ENCODE measurements around the gene STOML1. TPM values are rescaled to one million over a fixed set of nuclear protein-coding genes. Genes with fewer than 3 reads are reported as not detected.

STOML1 gene
- polyA plus RNA-seq, 2 of the 4 experiments (the other 2 are of a cell fraction): 4.3 to 4.9 TPM

DNA sequence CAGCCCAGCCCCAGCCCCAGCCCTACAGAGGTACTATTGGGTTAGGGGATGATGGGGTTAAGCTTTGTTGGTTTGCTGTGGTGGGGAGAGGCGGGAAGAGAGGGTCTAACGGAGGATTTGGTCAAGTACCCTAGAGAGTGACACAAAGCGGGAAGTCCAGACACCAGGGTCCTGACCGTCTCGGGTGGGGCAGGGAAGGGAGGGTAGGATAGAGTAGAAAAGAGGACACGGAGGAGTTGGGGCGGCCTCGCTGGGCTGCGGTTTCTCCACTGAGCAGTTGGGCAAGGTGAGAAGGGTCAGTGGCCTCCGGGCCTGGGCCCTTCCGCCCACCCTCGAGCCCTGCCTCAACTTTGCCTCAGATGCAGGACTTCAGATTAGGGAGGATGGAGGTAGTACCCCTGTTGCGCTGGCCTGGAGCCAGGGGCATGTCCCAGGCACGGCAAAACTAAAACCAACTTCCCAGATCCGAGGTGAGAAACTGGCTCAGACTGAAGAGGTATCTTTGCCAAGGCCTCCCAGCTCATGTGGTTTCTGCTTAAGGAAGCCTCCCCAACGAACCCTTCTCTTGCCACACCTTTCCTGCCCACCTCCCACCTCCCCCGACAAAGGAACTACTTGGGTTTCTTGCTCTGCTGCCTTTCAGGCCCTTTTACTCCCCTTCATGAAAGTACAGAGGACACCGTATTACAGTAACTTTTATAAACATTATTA, 3.0 kb upstream of the STOML1 start:
- peak overlapping the region; percentile 87 to 91 for H3K27ac ChIP-seq
- peak; percentile 6 to 14; a peak in 5 of 6 replicates for ATAC-seq
- H3K4me3 ChIP-seq: peak overlapping the region; percentile 98
- CTCF ChIA-PET: interaction anchor here (1.4 to 5.5 kb wide), 4 partner anchors 21 to 59 kb away, joined by 5 to 30 read pairs (median 8); no protein-coding TSS in a partner anchor
- POLR2A ChIA-PET: no interaction called here
- no peaks in the 10 kb centered on the region for H3K9me3 ChIP-seq
- H3K4me2 ChIP-seq: peak overlapping the region; percentile 97
- TF ChIP-seq CBX8 (IDR thresholded peaks at IDR 0.05) (no peak), NFE2L2 (conservative IDR thresholded peaks at IDR 0.05; ENCODE audit: low read length) (no peak), BHLHE40 (IDR thresholded peaks at IDR 0.05; ENCODE audit: low read depth, low read length) (no peak), CHD4 (IDR thresholded peaks at IDR 0.05; ENCODE audit: borderline replicate concordance) (no peak), ZNF302 (CRISPR knock-in tag; IDR thresholded peaks at IDR 0.05) (no peak), NPAS2 (CRISPR knock-in tag; IDR thresholded peaks at IDR 0.05; ENCODE audit: borderline replicate concordance) (no peak)
- TF ChIP-seq, protein P1, sequence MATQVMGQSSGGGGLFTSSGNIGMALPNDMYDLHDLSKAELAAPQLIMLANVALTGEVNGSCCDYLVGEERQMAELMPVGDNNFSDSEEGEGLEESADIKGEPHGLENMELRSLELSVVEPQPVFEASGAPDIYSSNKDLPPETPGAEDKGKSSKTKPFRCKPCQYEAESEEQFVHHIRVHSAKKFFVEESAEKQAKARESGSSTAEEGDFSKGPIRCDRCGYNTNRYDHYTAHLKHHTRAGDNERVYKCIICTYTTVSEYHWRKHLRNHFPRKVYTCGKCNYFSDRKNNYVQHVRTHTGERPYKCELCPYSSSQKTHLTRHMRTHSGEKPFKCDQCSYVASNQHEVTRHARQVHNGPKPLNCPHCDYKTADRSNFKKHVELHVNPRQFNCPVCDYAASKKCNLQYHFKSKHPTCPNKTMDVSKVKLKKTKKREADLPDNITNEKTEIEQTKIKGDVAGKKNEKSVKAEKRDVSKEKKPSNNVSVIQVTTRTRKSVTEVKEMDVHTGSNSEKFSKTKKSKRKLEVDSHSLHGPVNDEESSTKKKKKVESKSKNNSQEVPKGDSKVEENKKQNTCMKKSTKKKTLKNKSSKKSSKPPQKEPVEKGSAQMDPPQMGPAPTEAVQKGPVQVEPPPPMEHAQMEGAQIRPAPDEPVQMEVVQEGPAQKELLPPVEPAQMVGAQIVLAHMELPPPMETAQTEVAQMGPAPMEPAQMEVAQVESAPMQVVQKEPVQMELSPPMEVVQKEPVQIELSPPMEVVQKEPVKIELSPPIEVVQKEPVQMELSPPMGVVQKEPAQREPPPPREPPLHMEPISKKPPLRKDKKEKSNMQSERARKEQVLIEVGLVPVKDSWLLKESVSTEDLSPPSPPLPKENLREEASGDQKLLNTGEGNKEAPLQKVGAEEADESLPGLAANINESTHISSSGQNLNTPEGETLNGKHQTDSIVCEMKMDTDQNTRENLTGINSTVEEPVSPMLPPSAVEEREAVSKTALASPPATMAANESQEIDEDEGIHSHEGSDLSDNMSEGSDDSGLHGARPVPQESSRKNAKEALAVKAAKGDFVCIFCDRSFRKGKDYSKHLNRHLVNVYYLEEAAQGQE (IDR thresholded peaks at IDR 0.05): no peak
- TF ChIP-seq, protein P2, sequence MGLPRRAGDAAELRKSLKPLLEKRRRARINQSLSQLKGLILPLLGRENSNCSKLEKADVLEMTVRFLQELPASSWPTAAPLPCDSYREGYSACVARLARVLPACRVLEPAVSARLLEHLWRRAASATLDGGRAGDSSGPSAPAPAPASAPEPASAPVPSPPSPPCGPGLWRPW (IDR thresholded peaks at IDR 0.05): no peak
- no peak for DNase-seq (ENCODE audit: low read depth in 1 of 2, low spot score in 1 of 2)
- FAIRE-seq: no peak
- peaks cover 8% of the 10 kb centered on the region; the same call in 2 of the 3 replicates for H3K4me1 ChIP-seq
- 7% methylated on average over 16 of the region's 18 CpGs for WGBS (ENCODE audit: missing lambda C conversion rate)

DNA sequence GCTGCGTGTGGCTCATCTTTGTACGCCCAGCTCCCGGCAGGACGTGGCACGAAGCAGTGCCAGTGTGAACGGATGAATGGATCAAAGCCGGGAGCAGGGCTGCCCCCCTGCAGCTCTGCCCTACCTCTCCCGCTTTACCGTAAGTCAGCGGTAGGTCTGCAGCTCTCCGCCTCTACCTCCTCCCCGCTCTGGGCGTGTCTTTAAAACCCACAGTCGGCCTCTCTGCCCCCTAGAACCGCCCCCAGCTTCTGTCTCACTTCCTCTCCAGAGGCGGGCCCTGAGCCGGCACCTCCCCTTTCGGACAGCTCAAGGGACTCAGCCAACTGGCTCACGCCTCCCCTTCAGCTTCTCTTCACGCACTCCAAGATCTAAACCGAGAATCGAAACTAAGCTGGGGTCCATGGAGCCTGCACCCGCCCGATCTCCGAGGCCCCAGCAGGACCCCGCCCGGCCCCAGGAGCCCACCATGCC, 2.4 kb upstream of the STOML1 start, which contains the start of gene PML:
Gene PML (plus strand): TSS at position 304 of the 471 bp plus-strand sequence. CDS start 97 bp downstream, at position 401.
- peak within 1 kb of the TSS; percentile 98 for H3K4me3 ChIP-seq
- ATAC-seq (peak; percentile 93 to 95), DNase-seq (ENCODE audit: low read depth in 1 of 2, low spot score in 1 of 2) (peak; percentile 85 to 89), FAIRE-seq (no peak)
- TF ChIP-seq MYC (IDR thresholded peaks at IDR 0.05; ENCODE audit: borderline replicate concordance, low read length) (no peak), EHMT2 (IDR thresholded peaks at IDR 0.05; ENCODE audit: low read depth) (no peak), POLR2A (IDR thresholded peaks at IDR 0.05; ENCODE audit: low read length) (peak; percentile 76), ESRRA (IDR thresholded peaks at IDR 0.05; ENCODE audit: borderline replicate concordance, low read length) (no peak), ZFP36 (IDR thresholded peaks at IDR 0.05; ENCODE audit: borderline replicate concordance, partially characterized antibody) (no peak)
- TF ChIP-seq, protein P3, sequence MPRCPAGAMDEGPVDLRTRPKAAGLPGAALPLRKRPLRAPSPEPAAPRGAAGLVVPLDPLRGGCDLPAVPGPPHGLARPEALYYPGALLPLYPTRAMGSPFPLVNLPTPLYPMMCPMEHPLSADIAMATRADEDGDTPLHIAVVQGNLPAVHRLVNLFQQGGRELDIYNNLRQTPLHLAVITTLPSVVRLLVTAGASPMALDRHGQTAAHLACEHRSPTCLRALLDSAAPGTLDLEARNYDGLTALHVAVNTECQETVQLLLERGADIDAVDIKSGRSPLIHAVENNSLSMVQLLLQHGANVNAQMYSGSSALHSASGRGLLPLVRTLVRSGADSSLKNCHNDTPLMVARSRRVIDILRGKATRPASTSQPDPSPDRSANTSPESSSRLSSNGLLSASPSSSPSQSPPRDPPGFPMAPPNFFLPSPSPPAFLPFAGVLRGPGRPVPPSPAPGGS (IDR thresholded peaks at IDR 0.05): 0 out of 3 replicates have a peak, but pooled peaks have one; percentile 44
- ChIA-PET CTCF (interaction anchor here (0.8 to 5.5 kb wide), 6 partner anchors 12 to 60 kb away, joined by 3 to 30 read pairs (median 6); no protein-coding TSS in a partner anchor), POLR2A (interaction anchor here (0.6 kb wide), 1 partner anchor 43 kb away, joined by 3 read pairs; no protein-coding TSS in a partner anchor)
- WGBS (ENCODE audit: missing lambda C conversion rate): 0% methylated on average over 11 of the region's 27 CpGs
- H3K9me3 ChIP-seq: no peaks in the 10 kb centered on the region
- peak within 1 kb of the TSS; percentile 97 for H3K4me2 ChIP-seq
- H3K4me1 ChIP-seq: peaks cover 14% of the 10 kb centered on the region
- peak within 1 kb of the TSS; percentile 87 to 91 for H3K27ac ChIP-seq
